Stimulated activated CD4-positive, alpha-beta T cell treated with anti-CD3 and anti-CD28 coated beads, Interleukin-12 subunit alpha, Interleukin-12 subunit beta, amount 100 ng/mL, for 4 hours (primary cell): ENCODE results near the gene ABCA12.
"Not testable (repeated sequence)": the region's sequence is repeated elsewhere in the genome, so short reads cannot be mapped to it uniquely, and the experiment has no call there.

ENCODE experiments used
- DNase-seq: peaks from one replicate; pipeline ENCODE4 v3.0.0-alpha.2; 2020

Gene ABCA12, protein sequence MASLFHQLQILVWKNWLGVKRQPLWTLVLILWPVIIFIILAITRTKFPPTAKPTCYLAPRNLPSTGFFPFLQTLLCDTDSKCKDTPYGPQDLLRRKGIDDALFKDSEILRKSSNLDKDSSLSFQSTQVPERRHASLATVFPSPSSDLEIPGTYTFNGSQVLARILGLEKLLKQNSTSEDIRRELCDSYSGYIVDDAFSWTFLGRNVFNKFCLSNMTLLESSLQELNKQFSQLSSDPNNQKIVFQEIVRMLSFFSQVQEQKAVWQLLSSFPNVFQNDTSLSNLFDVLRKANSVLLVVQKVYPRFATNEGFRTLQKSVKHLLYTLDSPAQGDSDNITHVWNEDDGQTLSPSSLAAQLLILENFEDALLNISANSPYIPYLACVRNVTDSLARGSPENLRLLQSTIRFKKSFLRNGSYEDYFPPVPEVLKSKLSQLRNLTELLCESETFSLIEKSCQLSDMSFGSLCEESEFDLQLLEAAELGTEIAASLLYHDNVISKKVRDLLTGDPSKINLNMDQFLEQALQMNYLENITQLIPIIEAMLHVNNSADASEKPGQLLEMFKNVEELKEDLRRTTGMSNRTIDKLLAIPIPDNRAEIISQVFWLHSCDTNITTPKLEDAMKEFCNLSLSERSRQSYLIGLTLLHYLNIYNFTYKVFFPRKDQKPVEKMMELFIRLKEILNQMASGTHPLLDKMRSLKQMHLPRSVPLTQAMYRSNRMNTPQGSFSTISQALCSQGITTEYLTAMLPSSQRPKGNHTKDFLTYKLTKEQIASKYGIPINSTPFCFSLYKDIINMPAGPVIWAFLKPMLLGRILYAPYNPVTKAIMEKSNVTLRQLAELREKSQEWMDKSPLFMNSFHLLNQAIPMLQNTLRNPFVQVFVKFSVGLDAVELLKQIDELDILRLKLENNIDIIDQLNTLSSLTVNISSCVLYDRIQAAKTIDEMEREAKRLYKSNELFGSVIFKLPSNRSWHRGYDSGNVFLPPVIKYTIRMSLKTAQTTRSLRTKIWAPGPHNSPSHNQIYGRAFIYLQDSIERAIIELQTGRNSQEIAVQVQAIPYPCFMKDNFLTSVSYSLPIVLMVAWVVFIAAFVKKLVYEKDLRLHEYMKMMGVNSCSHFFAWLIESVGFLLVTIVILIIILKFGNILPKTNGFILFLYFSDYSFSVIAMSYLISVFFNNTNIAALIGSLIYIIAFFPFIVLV (N-terminal part only)

DNA sequence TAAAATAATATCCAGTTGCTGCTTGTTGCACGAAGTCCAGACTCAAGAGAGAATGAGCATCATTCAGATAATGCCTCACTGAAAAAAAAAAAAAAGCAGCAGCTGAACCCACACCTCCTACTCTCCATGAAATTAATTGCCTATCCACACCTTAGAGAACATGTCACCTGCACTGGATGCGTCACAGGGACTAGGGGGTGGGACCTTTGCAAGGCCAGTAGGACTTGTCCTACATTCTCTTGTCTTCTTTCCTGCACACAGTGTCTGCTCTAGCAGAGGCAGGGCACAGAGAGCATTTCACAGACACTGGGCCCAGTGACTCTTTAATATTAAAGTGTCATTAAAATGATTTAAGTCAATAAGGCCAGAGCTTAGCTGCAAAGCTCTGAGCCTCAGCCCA, at the start of gene ABCA12:
TSS of gene ABCA12 (minus strand) at position 148 of the 400 bp plus-strand sequence. CDS start 418 bp downstream, outside the sequence.
- no peak for DNase-seq

DNA sequence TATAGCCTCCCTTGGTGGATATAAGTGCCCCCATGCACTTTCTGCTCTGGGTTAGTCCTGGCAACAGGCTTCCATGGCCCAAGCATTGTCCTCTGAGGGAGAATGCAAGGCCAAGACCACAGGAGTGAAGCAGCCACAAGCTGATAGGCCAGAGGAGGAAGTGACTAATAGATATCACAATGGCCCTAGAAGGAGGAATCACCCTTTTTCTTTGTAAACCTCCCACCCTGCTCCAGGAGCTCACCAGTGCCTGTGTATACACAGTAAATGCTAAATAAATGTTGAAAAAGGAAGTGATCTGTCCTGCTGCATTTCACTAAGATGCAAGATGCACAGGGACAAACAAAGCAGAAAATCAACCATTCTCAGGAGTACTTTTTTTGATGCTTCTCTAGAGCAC, 49.7 kb upstream of the ABCA12 start:
- DNase-seq = no peak

DNA sequence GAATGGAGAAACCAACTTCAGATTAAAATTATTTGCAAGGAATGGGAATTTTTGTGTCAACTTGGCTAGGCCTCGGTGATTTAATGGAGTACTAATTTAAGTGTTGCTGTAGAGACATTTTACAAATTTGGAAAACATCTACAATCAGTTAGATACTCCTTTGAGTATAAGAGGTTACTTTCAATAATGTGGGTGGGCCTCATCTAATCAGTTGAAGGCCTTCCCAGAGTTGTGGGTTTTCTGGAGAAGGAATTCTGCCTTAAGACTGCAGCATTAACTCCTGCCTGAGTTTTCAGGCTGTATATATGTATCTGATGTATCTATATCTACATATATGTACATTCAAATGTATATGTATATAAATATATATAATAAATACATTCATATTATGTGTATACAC, 47.6 kb upstream of the ABCA12 start:
- no peak for DNase-seq

DNA sequence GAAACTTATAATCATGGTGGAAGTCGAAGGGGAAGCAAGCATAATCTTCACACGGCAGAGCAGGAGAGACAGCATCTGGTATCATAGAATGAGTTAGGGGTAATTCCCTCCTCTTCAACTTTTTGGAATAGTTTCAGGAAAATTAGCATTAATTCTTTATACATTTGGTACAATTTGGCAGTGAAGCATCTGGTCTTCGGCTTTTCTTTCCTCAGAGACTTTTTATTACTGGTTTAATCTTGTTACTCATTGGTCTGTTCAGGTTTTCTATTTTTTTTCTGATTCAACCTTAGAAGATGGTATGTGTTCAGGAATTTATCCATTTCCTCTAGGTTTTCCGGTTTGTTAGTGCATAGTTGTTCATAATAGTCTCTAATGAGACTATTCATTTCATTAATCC, 39.7 kb upstream of the ABCA12 start:
- DNase-seq = no peak

DNA sequence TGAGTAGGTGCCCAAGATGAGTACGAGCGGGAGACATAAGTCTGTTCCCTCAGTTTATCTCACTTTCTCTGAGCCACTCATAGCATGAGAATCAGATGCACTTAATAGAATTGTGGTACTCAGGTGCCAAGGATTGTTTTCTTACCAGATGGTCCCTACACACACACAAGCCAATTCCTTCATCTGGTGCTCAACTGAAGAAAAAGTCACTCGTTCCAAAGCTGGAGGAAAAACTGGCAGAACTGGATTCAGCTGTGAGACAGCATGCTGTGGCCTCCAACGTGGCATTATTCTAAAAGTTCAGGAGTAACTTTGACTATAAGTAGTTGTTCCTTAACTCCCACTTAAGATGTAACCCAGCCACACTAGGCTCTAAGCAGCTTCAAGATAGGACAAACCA, 33.4 kb upstream of the ABCA12 start:
- no peak for DNase-seq

DNA sequence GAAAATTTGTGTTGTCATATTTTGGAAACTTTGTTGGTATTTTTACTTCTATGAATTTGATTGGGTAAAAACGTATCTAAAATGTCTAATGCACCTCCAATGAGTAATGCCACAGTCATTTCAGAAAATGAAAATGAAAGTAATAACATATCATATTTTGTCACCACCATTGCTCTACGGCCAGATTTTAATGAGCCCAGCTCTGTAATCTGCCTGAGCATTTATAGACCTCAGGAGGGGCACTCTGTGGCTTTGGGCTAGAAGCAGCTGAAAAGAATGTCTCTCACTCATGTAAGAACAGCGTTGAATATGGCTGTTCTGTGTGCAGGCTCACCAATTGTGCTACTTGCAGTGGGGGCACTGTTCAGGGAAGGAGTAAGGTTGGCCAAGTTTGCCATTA, 32.7 kb upstream of the ABCA12 start:
- DNase-seq = no peak

DNA sequence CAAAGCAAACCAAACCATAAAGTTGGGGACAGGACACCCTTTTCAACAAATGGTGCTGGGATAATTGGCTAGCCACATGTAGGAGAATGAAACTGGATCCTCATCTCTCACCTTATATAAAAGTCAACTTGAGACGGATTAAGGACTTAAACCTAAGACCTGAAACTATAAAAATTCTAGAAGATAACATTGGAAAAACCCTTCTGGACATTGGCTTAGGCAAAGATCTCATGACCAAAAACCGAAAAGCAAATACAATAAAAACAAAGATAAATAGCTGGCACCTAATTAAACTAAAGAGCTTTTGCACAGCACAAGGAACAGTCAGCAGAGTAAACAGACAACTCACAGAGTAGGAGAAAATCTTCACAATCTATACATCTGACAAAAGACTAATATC, 28.1 kb upstream of the ABCA12 start:
- DNase-seq = not testable (repeated sequence)

DNA sequence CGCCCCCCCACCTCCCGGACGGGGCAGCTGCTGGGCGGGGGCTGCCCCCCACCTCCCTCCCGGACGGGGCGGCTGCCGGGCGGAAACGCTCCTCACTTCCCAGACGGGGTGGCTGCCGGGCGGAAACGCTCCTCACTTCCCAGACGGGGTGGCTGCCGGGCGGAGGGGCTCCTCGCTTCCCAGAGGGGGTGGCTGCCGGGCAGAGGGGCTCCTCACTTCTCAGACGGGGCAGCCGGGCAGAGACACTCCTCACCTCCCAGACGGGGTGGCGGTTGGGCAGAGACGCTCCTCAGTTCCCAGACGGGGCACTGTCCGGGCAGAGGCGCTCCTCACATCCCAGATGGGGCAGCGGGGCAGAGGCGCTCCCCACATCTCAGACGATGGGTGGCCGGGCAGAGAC, 24.9 kb upstream of the ABCA12 start:
- not testable (repeated sequence) for DNase-seq

DNA sequence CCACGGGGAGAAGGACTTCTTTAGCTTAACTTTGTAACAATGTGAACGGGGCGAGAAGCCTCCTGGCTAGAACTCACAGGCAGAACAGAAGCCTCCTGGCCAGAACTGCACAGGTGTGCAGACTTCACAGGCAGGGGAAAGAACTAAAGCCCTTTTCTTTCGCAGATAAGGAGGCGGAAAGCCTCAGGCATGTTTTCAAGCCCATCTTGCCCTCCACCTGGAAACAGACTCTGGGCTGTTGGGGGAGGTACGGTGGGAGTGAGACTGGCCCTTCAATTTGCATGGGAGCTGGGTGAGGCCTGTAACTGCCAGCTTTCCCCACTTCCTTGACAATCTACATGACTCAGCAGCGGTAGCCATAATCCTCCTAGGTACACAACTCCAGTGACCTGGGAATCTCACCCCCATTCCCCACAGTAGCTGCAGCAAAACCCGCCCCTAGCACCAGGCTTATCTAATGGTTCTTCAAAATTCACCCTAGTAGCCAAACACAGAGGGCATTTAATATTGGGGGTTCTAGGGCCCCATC, 22.9 kb upstream of the ABCA12 start:
- DNase-seq = no peak

DNA sequence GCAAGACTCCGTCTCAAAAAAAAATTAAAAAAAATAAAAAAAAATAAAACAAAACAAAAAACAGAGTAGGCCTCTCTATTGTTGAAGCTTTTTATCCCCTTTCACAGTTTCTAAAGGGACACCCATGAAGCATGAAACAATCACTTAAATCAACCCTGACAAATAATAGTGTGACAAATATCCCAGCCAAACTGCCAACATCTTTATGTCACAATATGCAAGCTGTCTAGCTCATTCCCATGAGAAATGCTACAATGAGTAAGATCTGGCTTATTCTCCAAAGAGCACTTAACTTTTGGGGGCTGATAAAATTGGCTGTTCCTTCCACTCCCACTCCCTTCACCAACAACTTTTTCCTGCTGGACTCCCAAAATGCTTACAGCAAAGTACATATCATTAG, 21.7 kb upstream of the ABCA12 start:
- DNase-seq = no peak

DNA sequence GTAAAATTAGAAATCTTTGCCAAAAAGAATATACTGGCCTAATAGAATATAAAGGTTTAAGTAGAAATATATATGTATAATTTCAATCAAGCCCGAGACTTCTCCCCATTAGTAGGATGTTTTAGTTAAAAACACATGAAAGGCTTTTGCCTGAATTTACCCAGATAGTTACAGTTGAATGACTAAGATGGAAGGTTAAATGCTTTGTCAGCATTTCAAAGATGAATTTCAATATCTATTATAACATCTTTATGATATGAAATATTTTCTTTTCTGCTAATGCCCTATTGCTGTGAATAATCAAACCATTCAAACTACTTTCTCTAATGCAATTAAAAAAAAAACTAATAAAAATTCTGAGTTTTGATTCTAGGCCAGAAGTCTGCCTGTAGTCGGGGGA, 18.0 kb upstream of the ABCA12 start:
- DNase-seq = no peak

DNA sequence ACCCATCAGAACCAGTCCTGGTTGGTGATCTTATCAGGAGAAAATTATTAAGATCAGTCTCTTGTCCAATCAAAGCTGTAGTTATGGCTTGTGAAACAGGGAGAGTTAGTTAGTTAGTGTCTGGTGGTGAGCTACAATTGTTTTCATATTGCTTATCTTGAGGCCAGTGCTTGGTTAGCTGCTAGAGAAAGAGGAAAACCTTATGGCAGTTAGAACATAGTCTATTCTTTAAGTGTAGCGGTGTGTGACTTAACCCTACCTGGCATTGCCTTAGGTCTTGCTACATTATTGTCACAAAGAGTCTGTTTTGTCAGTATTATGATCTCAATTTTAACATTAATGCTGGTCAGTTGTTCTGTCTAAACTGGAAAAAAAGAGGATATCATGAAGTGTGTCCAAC, 11.5 kb upstream of the ABCA12 start:
- DNase-seq = no peak

DNA sequence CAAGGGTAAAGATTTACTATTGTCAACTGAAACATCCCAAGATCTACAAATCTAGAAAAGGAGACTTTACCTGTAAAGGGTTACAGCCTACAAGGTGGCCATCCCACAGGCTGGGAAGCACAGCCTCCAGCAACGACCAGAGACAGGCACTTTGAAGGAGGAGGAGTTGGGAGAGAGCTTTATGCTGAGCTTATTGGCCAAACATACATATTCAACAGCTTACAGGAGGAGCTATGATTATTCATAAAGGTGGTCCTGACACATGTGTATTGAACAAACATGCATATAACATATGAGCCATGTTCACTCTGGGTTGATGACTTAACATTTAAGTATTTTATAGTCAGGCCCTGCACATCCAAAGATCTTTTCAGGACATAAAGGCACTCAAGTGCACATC, 11.1 kb upstream of the ABCA12 start:
- no peak for DNase-seq

DNA sequence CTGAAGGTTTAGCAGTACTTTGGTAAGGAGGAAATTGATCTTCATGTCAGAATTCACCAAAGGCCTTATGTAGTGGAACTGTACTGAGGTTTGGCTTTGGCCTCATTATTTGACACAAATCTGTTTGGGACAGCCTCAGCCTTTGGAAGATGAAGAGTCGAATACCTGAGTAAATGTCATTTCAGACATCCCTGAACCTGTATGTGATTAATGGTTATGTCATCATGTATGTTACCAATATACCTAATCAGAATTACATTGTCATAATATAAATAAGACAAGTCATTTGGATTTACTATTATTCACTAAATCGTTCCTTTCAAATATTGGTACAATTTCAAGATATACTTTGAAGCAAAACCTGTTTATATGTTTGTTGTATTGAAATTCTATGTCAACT, 10.6 kb upstream of the ABCA12 start:
- DNase-seq = no peak

DNA sequence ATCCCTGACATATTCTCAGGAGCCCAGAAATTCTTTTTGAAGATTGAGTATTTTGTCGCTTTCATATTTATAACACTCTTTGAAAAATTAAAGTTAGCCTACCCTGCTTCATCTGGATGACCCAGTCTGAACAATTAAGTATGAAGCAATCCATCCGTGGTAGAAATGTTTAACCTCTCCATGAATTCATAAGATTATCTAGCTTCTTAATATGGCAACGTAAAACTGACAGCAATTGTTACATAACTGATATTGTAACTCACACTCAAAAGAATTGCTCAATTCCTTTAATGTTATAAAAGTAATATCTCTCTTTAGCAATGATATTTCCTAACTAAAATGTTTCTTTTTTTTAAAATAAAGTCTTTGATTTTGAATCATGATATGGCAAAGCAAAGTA, 7.2 kb upstream of the ABCA12 start:
- no peak for DNase-seq

DNA sequence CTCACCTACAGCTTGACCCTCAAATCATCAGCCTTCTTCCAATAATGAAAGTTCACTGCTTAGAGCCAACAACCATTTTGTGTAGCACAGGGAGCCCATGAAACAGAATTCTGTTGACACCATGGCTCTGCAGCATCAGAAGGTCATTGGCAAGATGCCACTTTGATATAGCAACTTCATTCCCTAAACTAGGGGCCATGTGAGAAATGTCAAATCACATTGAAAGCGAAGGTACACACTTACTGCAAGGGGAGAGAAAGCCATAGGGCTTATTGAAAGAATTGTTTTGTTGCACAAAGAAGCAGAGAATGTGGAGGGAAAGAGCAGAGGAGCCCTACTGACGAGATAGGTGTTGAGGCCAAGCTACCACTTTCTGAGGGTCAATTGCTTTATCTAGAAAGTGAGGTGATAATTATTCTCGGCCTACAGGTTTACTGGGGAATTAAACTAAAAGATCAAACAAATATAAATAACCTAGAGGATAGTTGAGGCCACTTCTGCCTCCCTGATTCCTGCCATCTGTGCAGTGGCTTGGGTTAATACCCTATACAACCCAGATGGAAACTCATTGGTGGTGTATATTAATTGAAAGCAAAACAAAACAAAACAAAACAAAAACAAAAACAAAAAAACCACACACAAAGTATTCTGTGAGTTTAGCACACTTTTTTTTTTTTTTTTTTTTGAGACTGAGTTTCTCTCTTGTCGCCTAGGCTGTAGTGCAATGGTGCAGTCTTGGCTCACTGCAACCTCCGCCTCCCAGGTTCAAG, 5.9 kb upstream of the ABCA12 start:
- DNase-seq = no peak

DNA sequence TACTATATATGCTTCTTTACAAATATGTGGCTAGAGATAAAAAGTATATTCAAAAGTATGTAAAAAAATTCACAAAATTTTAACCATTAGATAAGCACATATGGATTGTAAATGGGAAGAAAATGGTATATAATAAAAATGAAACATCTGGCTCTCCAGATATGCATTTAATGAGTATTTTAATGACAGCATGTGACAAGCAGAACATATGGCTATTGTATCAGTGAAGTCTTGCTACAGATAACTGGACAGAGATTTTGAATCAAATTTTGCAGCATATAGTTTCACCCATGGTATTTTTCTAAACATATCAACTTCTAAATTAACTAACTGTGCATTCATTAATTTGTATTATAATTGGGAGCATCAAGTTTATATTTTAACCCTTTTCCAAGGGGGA, 5.0 kb upstream of the ABCA12 start:
- no peak for DNase-seq

DNA sequence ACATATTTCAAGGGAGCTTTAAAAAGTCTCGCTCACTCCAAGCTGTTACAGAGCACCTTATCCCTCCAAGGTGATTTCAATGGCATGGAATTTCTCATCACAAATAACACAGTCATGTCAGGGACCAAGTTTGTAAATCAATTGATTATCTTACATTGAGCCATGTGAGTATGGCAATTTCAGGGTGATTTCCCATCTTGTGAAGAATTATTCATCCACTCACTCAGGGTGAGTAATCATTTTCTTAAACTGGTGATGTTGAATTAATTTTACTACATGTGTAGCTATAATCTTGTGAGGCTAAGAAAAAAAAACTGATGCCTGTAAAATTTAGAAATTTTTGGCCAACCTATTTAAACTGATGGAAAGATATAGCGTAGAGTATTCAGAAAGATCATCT, 3.3 kb upstream of the ABCA12 start:
- DNase-seq = no peak

DNA sequence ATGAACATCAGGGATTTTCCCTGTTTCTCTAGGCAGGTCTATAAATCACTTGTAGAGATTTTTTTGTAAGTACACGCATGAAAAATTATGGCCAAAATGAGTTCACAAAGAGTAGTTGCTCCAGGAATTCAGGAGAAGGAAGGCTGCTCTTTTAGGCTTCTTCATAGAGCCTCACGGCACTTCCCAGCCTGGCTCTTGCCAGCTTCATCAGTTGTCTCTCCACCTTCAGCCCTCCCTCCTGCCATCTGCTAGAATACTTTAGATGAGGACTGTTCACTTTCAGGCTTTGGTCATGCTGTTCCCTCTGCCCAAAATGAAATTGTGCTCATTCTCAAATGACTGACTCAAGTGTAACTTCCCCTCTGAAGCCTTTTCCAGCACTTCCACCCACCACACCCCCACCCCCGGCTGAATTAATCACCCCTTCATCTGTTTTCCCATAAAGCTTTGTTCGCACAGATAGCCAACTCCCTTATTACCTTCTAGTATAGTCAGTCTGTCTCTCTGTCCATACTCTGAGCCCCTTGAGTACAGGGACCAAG, 1.8 kb upstream of the ABCA12 start:
- no peak for DNase-seq

DNA sequence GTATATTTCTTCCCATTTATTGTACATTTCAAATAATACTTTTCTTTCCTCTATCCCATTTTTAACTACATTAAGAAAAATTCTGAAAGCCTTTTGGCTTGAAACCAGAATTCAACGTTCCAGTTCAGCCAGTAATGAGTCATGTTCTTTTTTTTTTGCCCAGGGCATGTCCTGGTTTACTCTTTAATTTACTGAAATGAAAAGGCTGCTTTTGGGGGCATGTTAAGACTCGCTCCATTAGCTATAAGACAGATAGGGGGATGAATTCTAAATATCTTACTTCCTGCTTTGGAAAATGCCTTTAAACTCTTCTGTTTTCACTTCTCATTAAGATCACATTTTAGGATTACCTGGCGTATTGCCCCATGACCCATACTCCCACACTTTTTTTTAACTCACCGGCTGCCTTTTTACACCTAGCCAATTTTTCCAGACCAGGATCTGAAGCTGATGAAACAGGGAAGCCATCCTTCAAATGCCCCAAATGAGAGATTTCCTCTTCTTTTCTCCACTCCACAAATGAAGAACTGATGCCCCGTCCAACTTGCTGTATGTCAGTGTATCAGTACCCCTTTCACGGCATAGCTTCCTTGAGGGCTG, 585 bp downstream of the ABCA12 start:
- no peak for DNase-seq

DNA sequence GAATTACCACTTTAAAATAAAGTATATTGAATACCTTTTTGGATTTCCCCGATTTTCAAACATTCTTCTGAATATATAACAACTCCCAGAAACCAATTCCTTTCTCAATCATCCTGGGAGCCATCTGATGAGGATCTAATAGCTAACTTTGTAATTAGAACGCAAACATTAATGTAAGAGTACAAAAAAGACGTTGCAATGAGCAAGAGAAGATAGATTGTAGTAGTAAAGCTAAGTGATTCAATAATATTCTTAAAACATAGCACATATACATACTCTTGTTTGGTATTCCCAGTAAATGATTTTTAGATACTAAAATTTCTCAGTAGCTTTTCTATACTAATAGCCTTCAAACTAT, 1.1 kb downstream of the ABCA12 start:
- DNase-seq = no peak
